HG03095 (cell line): ENCODE measurements around the gene STEAP1.
"Not testable (repeated sequence)": the region's sequence is repeated elsewhere in the genome, so short reads cannot be mapped to it uniquely, and the experiment has no call there.

Experiments
- ATAC-seq: cut with Tn5 transposase; IDR thresholded peaks from one replicate; pipeline ENCODE4 v1.9.1; 2021; ENCODE audit warnings: moderate library complexity; ENCODE audit not compliant: unreplicated experiment

Gene STEAP1

DNA sequence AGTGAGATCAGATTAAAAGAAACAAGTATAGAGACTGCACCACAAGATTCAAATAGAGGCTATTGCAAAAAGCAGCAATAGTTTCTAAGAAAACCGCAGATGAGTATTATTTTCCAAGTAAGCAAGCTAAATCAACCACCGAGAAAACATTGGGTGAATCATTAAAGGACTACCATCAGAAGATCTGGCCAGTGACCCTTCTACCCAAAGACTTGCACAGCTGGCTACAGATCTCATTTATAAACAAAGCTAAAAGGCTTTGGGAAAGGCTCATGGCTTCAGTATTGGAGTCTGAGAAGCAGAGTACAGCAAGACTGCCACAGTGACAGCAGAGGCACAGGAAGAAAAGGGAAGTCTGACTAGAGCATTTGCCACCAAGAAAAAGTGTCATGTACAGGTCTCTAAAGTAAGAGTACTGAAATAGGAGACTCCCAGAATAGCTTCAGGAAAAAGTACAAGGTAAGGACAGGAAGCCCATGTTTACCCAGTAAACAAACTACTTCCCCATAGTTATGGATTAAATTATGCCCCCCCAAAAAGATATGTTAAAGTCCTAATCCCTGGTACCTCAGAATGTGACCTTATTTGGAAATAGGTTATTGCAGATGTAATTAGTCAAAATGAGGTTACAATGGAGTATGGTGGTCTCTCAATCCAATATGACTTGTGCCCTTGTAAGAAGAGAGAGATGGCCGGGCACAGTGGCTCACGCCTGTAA, 19.0 kb downstream of the STEAP1 start:
- peak; percentile 83 for ATAC-seq

GRCh38 chr7:90175667-90176066, 21.4 kb downstream of the STEAP1 start:
- ATAC-seq, result no peak

- ATAC-seq, result no peak
These were observed 21.9 kb downstream of the STEAP1 start for GRCh38 chr7:90176195-90176594.

DNA sequence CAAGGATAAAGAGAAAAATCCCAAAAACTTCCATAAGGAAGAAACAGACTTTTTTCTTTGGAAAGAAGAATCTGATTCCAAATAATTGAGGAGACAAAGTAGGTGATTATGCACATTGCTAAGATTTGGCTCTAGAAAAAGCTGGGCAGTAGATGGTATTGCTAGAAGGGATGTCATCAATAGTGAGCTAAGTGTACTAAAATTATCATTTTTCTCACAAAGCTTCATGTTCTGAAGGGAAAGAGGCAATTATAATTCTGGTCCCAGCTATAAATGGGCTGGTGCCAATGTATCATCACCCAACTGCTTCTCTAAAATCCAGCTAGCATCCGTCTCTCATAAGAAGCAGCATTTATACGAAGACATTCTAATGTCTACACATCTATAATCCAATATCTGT, 23.9 kb downstream of the STEAP1 start:
- ATAC-seq, result no peak

GRCh38 chr7:90178679-90179278, 24.5 kb downstream of the STEAP1 start:
- ATAC-seq, result peak; percentile 95

DNA sequence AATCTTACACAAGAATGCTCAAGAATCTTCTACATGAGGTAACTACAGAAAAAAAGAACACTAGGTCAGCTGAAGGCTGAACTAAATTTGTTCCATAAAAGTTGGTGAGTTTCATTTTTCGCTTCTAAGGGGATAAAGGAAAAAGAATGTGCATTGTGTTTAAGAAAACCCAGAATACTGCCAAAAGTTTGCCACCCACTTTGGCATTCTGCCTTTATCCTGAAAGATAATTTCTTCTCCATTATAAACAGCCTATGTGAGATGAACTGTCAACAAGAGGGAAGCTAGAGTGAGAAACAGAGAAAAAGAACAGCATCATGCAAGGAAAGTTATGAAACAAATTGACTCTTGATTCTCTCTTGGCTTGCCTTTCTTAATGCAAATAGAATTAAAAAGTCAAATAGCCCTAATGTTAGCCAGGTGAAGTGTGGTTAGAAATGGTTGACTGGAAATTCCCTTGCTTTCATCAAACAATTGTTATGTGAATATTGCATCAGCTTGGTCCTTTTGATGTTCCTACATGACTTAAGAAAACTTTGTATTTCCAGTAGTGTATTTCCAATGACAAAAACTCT, 25.8 kb downstream of the STEAP1 start:
- no peak for ATAC-seq

DNA sequence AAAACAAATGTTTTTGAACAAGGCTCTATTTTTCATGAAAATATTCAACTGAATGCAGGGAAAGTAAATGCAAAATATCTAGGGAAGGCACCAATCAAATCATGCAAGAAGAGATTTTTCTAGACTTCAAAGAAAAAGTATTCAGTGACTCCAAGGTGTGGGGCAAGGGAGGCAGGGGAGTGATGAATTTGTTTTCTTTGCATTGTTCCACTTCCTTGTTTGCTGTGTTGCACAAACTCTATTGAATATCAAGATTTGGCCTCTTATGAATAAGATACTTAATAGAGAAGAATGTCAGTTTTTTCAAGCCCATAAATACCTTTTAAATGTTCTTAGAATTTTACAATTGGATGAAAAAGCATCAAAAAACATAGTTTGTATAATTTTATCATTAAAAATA, 26.4 kb downstream of the STEAP1 start:
- no peak for ATAC-seq

GRCh38 chr7:90181485-90181884, 27.2 kb downstream of the STEAP1 start:
- ATAC-seq, result no peak

DNA sequence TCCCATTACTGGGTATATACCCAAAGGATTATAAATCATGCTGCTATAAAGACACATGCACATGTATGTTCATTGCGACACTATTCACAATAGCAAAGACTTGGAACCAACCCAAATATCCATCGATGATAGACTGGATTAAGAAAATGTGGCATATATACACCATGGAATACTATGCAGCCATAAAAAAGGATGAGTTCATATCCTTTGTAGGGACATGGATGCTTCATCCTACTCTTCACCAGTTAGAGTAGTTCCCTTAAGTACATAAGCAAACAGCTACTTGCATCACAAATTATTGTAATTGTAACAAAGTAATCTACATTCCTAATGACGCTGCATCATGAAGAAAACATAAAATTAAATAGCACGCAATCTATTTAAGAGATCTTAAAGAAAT, 32.0 kb downstream of the STEAP1 start:
- ATAC-seq, result not testable (repeated sequence)

DNA sequence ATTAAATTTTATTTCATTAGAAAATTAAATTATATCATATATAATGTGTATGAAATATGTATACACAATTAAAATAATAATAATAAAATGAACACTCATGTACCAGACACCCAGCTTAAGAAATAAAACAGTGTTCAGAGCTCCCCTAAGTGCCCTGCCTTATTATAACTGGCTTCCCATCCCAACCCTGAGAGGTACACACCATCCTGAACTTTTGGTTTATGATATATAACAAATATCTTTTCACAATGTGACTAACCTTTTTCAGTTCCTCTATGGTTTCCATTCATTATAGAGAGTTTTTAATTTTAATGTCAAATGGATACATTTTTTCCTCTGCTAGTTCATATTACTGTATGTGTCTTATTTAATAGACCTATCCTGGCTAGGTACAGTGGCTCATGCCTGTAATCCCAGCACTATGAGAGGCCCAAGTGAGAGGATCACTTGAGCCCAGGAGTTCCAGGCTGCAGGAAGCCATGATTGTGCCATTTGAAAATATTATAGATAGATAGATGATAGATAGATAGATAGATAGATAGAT, 33.3 kb downstream of the STEAP1 start:
- ATAC-seq, result no peak

- peak; percentile 92 for ATAC-seq
These were observed 34.0 kb downstream of the STEAP1 start for GRCh38 chr7:90188281-90188680.

- ATAC-seq, result no peak
These were observed 36.7 kb downstream of the STEAP1 start for GRCh38 chr7:90190995-90191394.

DNA sequence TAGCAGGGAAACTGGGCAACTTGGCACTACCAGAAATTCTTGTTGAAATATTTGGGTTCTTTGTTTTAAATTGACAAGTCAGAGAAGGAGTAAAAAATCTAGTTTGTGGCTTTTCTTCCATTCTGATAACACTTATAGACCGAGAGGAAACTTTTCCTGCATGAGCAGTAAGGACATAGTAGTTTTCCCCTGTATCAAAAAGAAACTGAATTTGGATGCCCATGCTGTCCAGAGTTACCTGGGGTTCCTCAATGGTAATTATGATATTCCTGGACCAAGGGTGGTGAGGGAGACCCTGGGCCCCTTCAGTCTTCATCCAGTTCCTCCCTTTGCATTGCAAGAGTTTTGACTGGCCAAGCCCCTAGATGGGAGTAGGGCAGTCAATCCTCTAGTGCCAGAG, 37.4 kb downstream of the STEAP1 start:
- ATAC-seq, result no peak

- no peak for ATAC-seq
These were observed 38.8 kb downstream of the STEAP1 start for GRCh38 chr7:90192876-90193750.

DNA sequence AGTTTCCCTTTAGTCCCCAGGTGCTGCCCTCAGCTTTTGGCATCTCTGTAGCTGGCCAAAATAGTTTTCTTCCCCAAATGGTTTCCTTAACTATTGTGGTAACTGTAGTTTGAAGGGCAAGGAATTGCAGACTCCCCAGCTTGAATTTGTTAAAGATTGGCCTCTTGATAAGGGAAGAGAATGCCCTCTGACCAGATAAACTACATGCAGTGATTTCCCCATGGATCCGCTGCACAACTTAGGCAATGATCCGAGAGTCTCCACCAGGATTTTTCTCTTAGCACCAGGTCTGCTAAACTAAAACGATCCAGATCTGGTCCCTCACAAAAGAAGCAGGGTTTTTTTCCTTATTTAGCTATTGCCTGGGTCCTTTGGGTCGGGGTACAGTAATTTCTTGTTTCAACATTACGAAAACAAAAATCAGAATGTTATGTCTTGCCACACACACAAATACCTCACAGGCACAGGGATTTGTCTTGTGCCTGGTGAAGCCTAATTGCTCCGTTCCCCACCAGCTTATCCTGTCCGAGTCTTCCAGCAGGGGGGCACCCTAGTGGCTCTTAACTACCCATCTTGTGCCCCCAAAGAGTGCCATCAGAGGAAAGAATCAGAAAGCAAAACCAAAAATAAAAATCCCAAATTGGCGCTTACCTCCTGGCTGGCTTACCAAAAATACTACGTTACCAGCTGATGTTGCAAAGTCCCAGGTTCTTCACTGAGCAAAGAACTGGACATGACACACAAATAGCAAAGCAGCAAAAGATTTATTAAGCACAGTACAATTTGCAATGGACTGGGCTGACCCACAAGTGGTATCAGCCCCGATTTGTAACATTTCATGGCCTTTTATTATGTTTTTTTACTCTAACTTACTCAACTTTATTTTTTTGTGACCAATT, 40.9 kb downstream of the STEAP1 start:
- no peak for ATAC-seq

DNA sequence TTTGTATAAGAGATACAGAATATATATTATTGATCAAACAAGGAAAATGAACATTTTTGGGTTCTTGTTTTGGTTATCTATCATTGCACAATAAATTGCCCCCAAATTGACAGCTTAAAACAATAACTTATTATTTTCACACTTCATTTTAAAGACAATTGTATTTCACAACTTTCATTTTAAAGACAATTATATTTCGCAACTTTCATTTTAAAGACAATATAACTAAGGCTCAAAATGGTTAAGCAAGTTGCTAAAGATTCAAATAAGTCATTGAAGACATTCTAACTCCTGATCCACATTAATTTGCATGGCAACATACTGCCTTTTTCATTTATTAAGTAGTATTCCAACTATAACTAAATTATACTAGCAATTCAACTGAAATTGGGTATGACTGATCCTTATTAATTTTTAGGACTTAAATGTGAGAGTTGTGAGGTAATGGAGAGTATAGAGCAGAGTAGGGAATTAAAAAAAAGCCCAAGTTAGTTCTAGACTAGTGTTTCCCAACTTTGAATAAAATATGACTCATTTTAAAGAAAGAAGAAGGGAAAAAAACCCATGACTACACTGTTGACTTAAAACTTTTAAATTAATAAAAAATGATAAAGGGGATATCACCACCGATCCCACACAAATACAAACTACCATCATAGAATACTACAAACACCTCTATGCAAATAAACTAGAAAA, 47.4 kb downstream of the STEAP1 start:
- ATAC-seq, result no peak

- ATAC-seq, result no peak
These were observed 53.7 kb downstream of the STEAP1 start for GRCh38 chr7:90207956-90208355.

DNA sequence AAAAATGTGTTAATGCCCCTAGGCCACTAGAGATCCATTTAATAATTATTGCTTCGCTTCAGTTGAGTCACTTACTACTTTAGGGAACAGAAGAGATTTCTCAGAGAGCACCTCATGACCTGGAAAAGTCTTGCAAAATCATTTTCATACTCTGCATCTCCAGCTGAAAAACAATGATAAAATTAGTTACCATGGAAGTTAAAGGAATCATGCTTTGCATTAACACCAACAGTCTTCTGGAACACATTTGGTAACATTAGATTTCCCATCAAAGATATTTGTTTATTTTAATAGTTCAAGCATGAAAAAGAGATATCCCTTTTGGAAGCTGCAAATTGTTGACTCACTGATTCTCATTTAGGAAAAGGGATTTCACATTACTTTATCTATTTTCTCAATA, 55.5 kb downstream of the STEAP1 start:
- no peak for ATAC-seq

DNA sequence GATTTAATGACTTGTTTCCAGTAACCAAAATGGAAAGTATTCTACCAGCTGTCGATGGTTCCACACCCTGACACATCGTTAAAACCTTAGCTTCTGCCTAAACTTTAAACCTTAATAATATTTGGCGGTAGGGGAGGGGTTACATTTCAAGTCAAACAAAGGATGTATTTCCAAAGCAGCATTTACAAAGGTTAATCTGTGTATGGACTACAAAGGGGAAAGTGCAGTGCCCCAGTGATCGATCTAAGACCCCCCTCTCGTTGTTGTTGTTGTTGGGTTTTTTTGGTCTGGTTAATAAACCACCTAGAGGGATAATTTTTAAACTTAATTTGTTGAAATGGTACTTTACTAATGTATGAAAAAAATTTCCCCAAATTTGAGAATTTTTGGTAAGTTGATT, 56.2 kb downstream of the STEAP1 start:
- no peak for ATAC-seq

DNA sequence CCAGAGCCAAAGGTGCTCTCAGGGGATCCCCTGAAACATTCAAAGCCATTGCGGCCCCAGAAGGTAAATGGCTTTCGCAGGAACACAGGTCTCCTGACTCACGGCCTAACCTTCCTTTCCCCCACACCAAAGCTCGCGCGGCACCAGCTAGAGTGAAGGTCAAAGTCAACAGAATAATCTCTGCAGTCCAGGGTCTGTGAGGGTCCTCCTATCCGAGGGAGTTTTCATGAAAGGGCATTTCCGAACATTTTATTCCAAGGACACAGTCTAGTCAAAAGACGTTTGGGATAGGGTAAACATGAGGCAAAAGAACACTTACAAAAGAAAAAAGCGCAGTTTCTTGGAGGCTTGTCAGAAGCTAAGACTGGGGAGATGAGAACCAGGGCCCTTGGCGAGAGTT, 56.7 kb downstream of the STEAP1 start:
- ATAC-seq, result no peak
